ENCODE measurements around the gene PLEKHG4B.
"Not testable (repeated sequence)": the region's sequence is repeated elsewhere in the genome, so short reads cannot be mapped to it uniquely, and the experiment has no call there.

PLEKHG4B gene

DNA sequence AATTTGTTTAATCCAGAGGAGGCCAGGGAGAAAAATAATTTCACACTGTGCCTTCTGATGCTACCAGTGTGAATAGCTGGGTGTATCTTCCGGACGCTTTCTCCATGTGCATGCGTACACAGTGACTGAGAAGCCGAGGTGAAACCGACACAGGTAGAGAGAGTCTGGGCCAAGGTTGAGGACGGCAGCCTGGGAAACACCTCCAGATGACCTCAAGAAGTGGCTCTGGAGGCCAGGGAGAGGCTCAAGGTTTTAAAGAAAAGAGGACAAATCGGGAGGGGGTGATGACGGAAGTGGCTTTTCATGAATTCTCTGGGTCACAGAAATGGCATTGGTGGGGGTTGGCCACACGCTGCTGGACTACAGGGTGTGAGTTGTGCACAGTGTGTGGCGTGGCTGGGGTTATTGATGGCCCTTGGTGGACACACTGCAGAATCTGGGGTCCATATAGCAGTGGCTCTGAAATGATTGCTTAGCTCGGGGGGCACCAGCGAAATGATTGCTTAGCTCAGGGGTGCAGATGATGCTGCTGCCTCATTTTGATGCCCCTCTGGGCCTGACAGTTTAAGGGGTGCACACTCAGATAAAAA lies 65.3 kb downstream of the PLEKHG4B start:
- no peak for TF ChIP-seq ZNF274 (IDR thresholded peaks at IDR 0.05; ENCODE audit: low read depth, low read length)
- H3K4me3 ChIP-seq (ENCODE audit: low read length), result no peak overlapping the region

DNA sequence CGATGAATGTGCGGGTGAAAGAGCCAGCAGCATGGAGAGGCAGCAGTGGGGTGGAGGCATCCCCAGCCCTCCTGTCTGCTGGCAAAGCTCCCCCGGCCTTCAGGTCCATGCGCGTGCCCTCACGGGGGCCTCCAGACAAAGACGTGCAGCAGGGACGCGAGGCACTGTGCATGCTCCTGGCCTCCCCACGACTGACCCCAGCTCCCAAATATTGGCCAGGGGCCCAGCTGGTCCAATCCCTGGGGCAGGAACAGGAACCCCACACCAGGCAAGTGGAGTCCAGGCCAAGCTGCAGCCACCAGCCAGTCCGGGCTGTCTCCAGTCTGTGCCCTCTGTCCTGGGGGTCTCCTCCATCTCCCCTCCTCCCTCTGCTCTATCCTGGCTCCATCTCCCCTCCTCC lies 65.8 kb downstream of the PLEKHG4B start:
- H3K4me3 ChIP-seq (ENCODE audit: low read length), result no peak overlapping the region
- no peak for TF ChIP-seq ZNF274 (IDR thresholded peaks at IDR 0.05; ENCODE audit: low read depth, low read length)

DNA sequence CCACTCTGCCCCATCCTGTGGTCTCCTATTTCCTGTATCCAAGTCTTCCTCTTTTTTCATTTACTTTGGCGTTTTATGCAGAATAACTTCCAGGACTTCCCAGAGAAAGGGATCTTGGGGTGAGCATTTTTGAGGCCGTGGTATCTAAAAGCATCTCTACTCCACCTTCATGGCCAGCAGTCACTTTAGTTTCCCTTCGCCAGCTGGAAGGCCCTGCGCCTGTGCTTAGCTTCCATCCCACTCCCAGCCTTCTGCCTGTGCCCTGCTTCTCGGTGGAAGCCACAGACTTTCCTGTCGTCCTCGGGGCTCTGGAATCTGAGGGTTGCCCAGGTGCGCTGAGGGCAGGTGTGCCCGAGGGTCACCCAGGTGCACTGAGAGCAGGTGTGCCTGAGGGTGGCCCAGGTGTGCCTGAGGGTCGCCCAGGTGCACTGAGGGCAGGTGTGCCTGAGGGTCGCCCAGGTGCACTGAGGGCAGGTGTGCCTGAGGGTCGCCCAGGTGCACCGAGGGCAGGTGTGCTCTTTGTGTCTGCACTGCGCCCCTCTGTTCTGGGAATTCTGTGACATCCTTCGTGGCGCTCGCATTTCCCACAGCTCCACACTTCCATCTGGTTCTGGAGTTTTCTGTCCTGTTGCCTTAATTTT lies 67.0 kb downstream of the PLEKHG4B start:
- no peak for TF ChIP-seq ZNF274 (IDR thresholded peaks at IDR 0.05; ENCODE audit: low read depth, low read length)

DNA sequence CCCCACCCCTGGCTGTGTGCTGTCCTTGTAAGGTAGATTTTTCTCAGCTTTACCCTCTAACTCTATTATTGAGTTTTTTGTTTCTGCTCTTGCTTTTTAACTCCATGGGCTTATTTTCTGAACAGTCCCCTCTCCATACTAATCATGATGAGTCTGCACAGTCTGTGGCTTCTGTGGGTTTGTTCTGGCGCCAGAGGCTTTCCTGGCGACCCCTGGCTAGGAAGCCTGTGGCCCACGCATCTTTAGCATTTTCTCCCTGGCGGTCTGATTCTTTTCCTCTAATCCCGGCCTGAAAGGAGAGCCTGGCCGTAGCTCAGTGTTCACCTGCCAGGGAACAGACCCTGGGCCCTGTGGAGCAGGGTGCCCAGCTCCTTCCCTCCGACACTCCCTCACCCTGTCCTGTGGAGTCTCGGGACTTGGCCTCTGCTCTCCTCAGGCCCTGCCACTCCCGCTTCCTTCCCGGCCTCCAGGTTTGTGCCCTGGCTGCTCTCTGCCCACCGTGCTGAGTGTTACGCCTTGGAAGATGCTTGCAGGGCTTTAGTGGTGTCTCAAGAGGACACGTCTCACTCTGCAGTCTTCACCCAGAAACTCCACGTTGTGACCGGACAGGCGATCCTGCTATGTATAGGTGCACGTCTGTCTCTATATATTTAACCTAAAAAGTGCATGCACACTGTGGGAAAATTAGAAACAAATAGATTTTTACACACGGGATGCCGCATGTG lies 67.6 kb downstream of the PLEKHG4B start:
- H3K4me3 ChIP-seq (ENCODE audit: low read length), result no peak overlapping the region
- TF ChIP-seq ZNF274 (IDR thresholded peaks at IDR 0.05; ENCODE audit: low read depth, low read length), result no peak

More for the DNA sequence above, 67.0 kb downstream of the PLEKHG4B start:
- H3K4me3 ChIP-seq (ENCODE audit: low read length), result no peak overlapping the region

DNA sequence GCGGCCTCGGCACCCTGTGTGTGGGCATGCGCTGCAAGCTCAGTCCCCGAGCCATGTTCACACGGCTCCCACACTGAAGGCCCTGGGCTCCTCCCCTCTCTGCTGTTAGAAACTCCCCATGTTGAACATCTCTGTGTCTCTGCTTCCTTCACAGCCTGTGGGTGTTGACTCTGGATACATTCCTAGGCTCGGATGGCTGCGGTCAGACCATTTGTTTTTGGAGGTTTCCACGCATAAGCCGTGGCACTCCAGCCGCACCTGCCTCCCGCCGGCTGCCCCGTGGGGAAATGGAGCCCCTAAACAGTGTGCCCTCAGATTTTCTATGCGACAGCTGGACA lies 68.2 kb downstream of the PLEKHG4B start:
- TF ChIP-seq ZNF274 (IDR thresholded peaks at IDR 0.05; ENCODE audit: low read depth, low read length), result no peak
- no peak overlapping the region for H3K4me3 ChIP-seq (ENCODE audit: low read length)

DNA sequence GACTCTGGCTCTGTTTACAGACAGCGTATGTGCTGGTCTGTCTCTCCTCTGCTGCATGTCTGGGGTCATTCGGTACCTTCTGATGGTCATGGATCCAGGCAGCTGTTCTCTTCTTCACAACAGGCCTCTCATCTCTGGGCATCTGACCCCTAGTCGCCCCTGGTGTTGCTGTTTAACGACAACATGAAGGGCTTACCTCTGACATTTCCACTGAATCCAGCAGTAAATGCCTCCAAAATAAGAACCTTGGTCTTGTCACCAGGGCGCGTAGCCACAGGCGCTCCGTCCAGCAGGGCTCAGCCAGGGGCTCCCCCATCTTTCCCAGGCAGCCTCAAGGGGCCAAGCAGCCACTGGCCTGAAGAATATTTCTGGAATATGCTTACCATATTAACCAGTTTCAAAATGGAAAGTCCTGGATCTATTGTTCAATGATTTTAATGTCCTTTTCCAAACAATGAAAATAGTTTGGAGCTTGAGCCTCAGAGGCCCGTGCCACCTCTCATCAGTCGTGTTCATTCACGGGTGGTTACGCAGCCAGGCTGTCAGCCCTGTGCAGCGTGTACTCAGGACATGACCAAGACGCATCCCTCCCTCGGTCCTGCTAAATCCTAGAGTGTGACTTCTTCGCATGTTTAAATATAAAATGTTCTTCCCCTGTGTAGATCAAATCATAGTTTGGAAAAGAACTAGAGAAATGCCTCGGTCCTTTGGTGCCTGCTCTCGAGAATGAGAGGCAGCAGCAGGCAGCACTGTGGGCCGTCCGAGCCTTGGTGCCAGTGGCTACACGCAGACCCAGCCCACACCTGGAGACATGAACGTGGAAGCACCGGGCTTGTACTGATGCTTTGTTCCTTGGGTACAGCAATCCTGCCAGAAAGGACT lies 69.2 kb downstream of the PLEKHG4B start:
- TF ChIP-seq ZNF274 (IDR thresholded peaks at IDR 0.05; ENCODE audit: low read depth, low read length), result no peak

DNA sequence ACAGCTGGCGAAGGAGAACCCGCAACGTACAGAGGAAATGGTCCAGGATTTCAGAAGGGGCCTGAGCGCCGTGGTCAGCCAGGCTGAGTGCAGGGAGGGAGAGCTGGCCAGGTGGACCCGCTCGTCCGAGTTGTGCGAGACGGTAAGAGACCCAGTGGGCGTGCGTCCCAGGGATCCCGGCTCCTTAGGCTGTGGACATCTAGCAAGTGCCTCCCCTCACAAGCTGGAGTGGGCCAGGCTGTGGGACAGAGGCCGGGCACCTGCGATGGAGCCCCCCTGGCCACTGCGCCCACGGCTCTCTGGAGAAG lies 69.8 kb downstream of the PLEKHG4B start:
- H3K4me3 ChIP-seq (ENCODE audit: low read length), result no peak overlapping the region
- no peak for TF ChIP-seq ZNF274 (IDR thresholded peaks at IDR 0.05; ENCODE audit: low read depth, low read length)

More for the DNA sequence above, 69.2 kb downstream of the PLEKHG4B start:
- no peak overlapping the region for H3K4me3 ChIP-seq (ENCODE audit: low read length)

DNA sequence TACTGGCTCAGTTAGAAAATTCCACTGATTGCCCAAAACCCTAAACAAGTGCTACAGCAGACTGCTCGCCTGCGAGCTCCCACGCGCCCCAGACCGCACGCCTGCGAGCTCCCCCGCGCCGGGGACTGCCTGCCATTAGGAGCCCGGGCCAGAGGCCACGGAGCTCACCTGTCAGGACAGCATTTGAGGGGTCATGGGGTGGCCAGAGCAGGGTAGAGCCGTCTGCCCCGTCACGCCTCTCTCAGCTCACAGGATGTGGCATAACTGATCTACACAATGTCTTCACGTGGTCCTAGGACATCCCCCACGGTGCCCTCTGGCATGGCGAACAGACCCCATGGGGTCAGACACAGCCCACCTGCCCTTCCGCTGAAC lies 70.2 kb downstream of the PLEKHG4B start:
- no peak for TF ChIP-seq ZNF274 (IDR thresholded peaks at IDR 0.05; ENCODE audit: low read depth, low read length)
- H3K4me3 ChIP-seq (ENCODE audit: low read length), result no peak overlapping the region

DNA sequence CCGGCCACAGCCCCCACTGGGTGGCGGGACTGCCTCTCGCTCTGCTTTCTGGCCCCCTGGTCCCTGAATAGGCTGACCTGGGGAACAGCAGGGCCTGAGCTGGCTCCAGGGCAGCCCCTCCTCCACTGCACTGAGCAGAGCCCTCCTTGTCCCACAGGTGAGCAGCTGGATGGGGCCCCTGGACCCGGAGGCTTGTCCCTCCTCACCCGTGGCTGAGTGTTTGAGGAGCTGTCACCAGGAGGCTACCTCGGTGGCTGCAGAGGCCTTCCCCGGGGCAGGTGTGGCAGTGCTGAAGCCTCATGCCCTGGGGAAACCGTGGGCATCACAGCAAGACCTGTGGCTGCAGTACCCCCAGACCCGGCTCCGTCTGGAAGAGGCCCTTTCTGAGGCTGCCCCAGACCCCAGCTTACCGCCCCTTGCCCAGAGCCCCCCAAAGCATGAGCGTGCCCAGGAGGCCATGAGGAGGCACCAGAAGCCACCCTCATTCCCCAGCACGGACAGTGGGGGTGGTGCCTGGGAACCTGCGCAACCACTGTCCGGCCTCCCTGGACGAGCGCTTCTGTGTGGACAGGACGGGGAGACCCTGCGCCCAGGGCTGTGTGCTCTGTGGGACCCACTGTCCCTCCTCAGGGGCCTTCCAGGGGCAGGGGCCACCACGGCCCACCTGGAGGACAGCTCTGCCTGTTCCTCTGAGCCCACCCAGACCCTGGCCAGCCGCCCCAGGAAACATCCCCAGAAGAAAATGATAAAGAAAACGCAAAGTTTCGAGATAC lies 70.8 kb downstream of the PLEKHG4B start:
- TF ChIP-seq ZNF274 (IDR thresholded peaks at IDR 0.05; ENCODE audit: low read depth, low read length), result no peak

DNA sequence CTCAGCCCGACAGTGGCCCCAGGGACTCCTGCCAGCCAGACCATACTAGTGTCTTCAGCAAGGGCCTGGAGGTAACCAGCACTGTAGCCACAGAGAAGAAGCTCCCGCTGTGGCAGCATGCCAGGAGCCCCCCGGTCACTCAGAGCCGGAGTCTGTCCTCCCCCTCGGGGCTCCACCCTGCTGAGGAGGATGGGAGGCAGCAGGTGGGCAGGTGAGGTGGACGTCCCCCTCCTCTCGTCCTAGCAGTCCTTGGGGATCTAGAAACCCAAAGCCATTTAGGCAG lies 71.3 kb downstream of the PLEKHG4B start:
- no peak overlapping the region for H3K4me3 ChIP-seq (ENCODE audit: low read length)
- no peak for TF ChIP-seq ZNF274 (IDR thresholded peaks at IDR 0.05; ENCODE audit: low read depth, low read length)

More for the DNA sequence above, 70.8 kb downstream of the PLEKHG4B start:
- no peak overlapping the region for H3K4me3 ChIP-seq (ENCODE audit: low read length)

DNA sequence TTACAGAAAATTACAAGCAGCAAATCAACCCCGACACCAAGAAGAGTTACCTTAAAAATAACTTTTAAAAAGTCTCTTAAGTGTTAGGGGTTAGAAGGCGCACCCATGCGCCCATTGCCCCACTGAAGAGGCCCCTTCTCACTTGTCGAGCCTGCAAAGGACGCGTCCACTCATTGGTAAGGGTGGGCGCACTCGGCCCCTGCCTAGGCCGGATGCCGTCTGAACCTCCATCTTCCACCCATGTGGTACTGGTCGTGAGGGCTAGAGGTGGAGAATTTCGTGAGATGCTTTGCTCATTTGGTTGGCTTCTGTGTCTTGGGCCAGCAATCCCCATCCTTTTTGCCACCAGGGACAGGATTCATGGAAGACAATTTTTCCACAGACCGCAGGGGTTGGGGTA lies 71.9 kb downstream of the PLEKHG4B start:
- TF ChIP-seq ZNF274 (IDR thresholded peaks at IDR 0.05; ENCODE audit: low read depth, low read length), result no peak

DNA sequence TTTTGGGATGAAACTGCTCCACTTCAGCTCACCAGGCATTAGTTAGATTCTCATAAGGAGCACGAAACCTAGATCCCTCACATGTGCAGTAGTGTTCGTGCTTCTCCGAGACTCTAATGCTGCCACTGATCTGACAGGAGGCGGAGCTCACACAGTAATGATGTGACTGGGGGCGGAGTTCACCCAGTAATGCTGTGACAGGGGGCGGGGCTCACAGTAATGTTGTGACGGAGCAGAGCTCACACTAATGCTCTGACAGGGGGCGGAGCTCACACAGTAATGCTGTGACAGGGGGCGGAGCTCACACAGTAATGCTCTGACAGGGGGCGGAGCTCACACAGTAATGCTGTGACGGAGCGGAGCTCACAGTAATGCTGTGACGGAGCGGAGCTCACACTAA lies 72.3 kb downstream of the PLEKHG4B start:
- TF ChIP-seq ZNF274 (IDR thresholded peaks at IDR 0.05; ENCODE audit: low read depth, low read length), result no peak
- H3K4me3 ChIP-seq (ENCODE audit: low read length), result no peak overlapping the region

More for the DNA sequence above, 71.9 kb downstream of the PLEKHG4B start:
- H3K4me3 ChIP-seq (ENCODE audit: low read length), result no peak overlapping the region

DNA sequence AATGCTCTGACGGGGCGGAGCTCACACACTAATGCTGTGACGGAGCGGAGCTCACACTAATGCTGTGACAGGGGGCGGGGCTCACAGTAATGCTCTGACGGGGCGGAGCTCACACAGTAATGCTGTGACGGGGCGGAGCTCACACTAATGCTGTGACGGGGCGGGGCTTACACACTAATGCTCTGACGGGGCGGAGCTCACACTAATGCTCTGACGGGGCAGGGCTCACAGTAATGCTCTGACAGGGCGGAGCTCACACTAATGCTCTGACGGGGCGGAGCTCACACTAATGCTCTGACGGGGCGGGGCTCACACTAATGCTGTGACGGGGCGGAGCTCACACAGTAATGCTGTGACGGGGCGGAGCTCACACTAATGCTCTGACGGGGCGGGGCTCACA lies 72.8 kb downstream of the PLEKHG4B start:
- not testable (repeated sequence) for H3K4me3 ChIP-seq (ENCODE audit: low read length)

Measured in GM08714 (cell line).